Measurements from ENCODE around the gene PPFIBP1. TPM values are rescaled to one million over a fixed set of nuclear protein-coding genes. Genes with fewer than 3 reads are reported as not detected.

PPFIBP1 gene
- total and polyA plus RNA-seq, 2 of the 8 experiments (the other 6 are each of a cell fraction or from before 2014, with no cell fraction given): 7.7 to 31.3 TPM

GRCh38 chr12:27513155-27513824 lies 10.7 kb upstream of the PPFIBP1 start:
- ChIA-PET POLR2A (ENCODE audit: partially characterized antibody) (interaction anchor here (1.4 to 2.5 kb wide), 2 partner anchors 9 to 11 kb away, joined by 3 to 12 read pairs; partner anchors contain the start of gene PPFIBP1), CTCF (ENCODE audit: partially characterized antibody) (no interaction called here)
- no peak overlapping the region for H3K56ac ChIP-seq (replicated peaks; ENCODE audit: insufficient read length, low read depth, low read length)
- H4K5ac ChIP-seq (ENCODE audit: insufficient read length, low read depth, low read length): no peak overlapping the region
- H4K91ac ChIP-seq (replicated peaks; ENCODE audit: insufficient read length, low read length): no peak overlapping the region
- no peak overlapping the region for H3K4ac ChIP-seq (replicated peaks; ENCODE audit: insufficient read length, low read depth, low read length)
- no peak overlapping the region for H3K18ac ChIP-seq (ENCODE audit: extremely low read depth, low read length)
- H2BK12ac ChIP-seq (ENCODE audit: low read depth, low read length): no peak overlapping the region
- no peak overlapping the region for H4K8ac ChIP-seq (ENCODE audit: extremely low read depth, insufficient read depth, low read length)
- H2BK5ac ChIP-seq (ENCODE audit: low read depth, low read length): no peak overlapping the region
- 93% methylated on average over 7 of the region's 7 CpGs; no CpG with 5 or more reads in 1 of the 2 experiments for WGBS, 2 experiments (ENCODE audit: extremely low coverage in 1 of 2, insufficient coverage in 1 of 2, insufficient read length in 1 of 2, insufficient replicate concordance in 2 of 2, low coverage in 1 of 2, low lambda C conversion rate in 2 of 2, missing lambda C conversion rate in 1 of 2)
- no peaks in the 10 kb centered on the region for H3K9me3 ChIP-seq (ENCODE audit: insufficient read depth in 2 of 2, low read depth in 1 of 2, low read length in 1 of 2)
- no peaks in the 10 kb centered on the region; a peak in 1 of 7 replicates for H3K4me1 ChIP-seq (replicated peaks in 1 of 4; ENCODE audit: control insufficient read depth in 3 of 4, insufficient read depth in 4 of 4, low read length in 3 of 4)
- no peaks in the 10 kb centered on the region for H3K79me2 ChIP-seq (ENCODE audit: control insufficient read depth in 1 of 2, insufficient read depth in 2 of 2, low read length in 2 of 2)
- H3K4me3 ChIP-seq (ENCODE audit: extremely low read depth in 1 of 4, insufficient read depth in 2 of 4, low read depth in 3 of 4, low read length in 4 of 4): no peak overlapping the region
- H2BK20ac ChIP-seq (ENCODE audit: low read length): no peak overlapping the region
- no peaks in the 10 kb centered on the region for H3K27me3 ChIP-seq (replicated peaks in 1 of 4; ENCODE audit: control insufficient read depth in 3 of 4, extremely low read depth in 1 of 4, insufficient read depth in 3 of 4, low read length in 3 of 4)
- H3K4me2 ChIP-seq (ENCODE audit: insufficient read depth in 1 of 2, low read depth in 2 of 2, low read length in 2 of 2): no peak overlapping the region
- no peaks in the 10 kb centered on the region for H4K20me1 ChIP-seq (replicated peaks in 1 of 2; ENCODE audit: control insufficient read depth in 1 of 2, insufficient read depth in 2 of 2, low read length in 2 of 2)
- no peak overlapping the region for H2BK15ac ChIP-seq (ENCODE audit: low read length)
- H2AFZ ChIP-seq (ENCODE audit: low read length): no peak overlapping the region
- DNase-seq (ENCODE audit: low read depth in 1 of 2, low spot score in 2 of 2): no peak
- H3K79me1 ChIP-seq (ENCODE audit: low read depth, low read length): no peaks in the 10 kb centered on the region
- H2AK5ac ChIP-seq (ENCODE audit: low read depth, low read length): no peak overlapping the region
- H3K14ac ChIP-seq (ENCODE audit: insufficient read length): no peak overlapping the region
- no peaks in the 10 kb centered on the region for H3K23me2 ChIP-seq (ENCODE audit: low read depth, low read length)
- FAIRE-seq: no peak
- H3K36me3 ChIP-seq (ENCODE audit: control insufficient read depth in 2 of 4, insufficient read depth in 4 of 4, low read length in 3 of 4): no peaks in the 10 kb centered on the region
- H3K9ac ChIP-seq (replicated peaks in 1 of 4; ENCODE audit: extremely low read depth in 1 of 4, low read depth in 3 of 4, low read length in 3 of 4): no peak overlapping the region
- H3K27ac ChIP-seq (ENCODE audit: low read depth, low read length): no peak overlapping the region
- no peak overlapping the region for H3K23ac ChIP-seq (ENCODE audit: insufficient read length)
- no peak overlapping the region for H2BK120ac ChIP-seq (replicated peaks; ENCODE audit: low read depth, low read length)
- TF ChIP-seq EP300 (IDR thresholded peaks at IDR 0.05; ENCODE audit: borderline replicate concordance in 1 of 2, low read depth in 2 of 2, low read length in 2 of 2) (no peak), JUND (IDR thresholded peaks at IDR 0.05; ENCODE audit: low read length) (no peak), SP1 (IDR thresholded peaks at IDR 0.05; ENCODE audit: low read depth, low read length) (no peak), SP2 (IDR thresholded peaks at IDR 0.05; ENCODE audit: low read length) (no peak), POU5F1 (IDR thresholded peaks at IDR 0.05; ENCODE audit: low read depth, low read length) (no peak), YY1 (IDR thresholded peaks at IDR 0.05; ENCODE audit: low read depth, low read length) (no peak), CBX8 (IDR thresholded peaks at IDR 0.05; ENCODE audit: borderline replicate concordance, low read depth, low read length) (no peak), SRF (IDR thresholded peaks at IDR 0.05; ENCODE audit: low read depth, low read length) (no peak), HDAC2 (IDR thresholded peaks at IDR 0.05; ENCODE audit: borderline replicate concordance in 1 of 2, low read depth in 2 of 2, low read length in 2 of 2) (no peak), SAP30 (IDR thresholded peaks at IDR 0.05; ENCODE audit: insufficient read depth, insufficient replicate concordance, low read length) (no peak)
- TF ChIP-seq, protein P1, sequence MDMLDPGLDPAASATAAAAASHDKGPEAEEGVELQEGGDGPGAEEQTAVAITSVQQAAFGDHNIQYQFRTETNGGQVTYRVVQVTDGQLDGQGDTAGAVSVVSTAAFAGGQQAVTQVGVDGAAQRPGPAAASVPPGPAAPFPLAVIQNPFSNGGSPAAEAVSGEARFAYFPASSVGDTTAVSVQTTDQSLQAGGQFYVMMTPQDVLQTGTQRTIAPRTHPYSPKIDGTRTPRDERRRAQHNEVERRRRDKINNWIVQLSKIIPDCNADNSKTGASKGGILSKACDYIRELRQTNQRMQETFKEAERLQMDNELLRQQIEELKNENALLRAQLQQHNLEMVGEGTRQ (IDR thresholded peaks at IDR 0.05; ENCODE audit: low read length): no peak

Data from H1 (cell line).